Lower leg skin (tissue), 4 donors: ENCODE measurements around the gene ARMH1. TPM values are rescaled to one million over a fixed set of nuclear protein-coding genes. Genes with fewer than 3 reads are reported as not detected.

Experiments used
- DNase-seq, 2 donors: peaks; one replicate each; pipeline ENCODE4 v3.0.0-alpha.2; 2019; ENCODE audit warnings: low spot score in 2 of 2
- H3K4me3 ChIP-seq: fragments of 200-600 bp; sonication (generic); 2 replicates; pipeline ENCODE4 v1.5.1; 2017; ENCODE audit warnings: mild to moderate bottlenecking, low read depth; ENCODE audit not compliant: poor library complexity, severe bottlenecking
- CTCF ChIP-seq, 3 donors: fragments of 450-650 bp; IDR thresholded peaks; one replicate each; pipeline ENCODE4 v1.5.1; 2016; ENCODE audit warnings: antibody characterized with exemption in 3 of 3, mild to moderate bottlenecking in 3 of 3, moderate library complexity in 2 of 3
- POLR2A ChIP-seq, 2 donors: fragments of 450-650 bp; IDR thresholded peaks; one replicate each; pipeline ENCODE4 v1.6.1; 2016 to 2017; ENCODE audit warnings: antibody characterized with exemption in 2 of 2, mild to moderate bottlenecking in 1 of 2, moderate library complexity in 1 of 2
- WGBS, 2 donors: methylation state at CpG; one replicate each; pipeline ENCODE4 v1.1.5; 2018; 5-methylcytosine and 5-hydroxymethylcytosine counted together
- intact Hi-C: fragments of 100-400 bp; cut with DNase I; formaldehyde crosslinking; loops from one replicate; pipeline ENCODE4 v1.15.0; 2023; ENCODE audit warnings: low total_unique reads
- total RNA-seq, 4 donors: library from RNA; depleted of rRNA; stranded (reverse); fragments of >200 nt; gene quantifications; one replicate each; pipeline ENCODE4 v1.1.0, GENCODE V29; 2016

ARMH1 gene
- 1 to 10 TPM in 1 of 4 donors, not detected in 3; 2.7 TPM for total RNA-seq

GRCh38 chr1:44674113-44675000, at the start of gene ARMH1, which contains the start of gene TMEM53:
TSS of gene ARMH1 (plus strand) at chr1:44674714. CDS start at chr1:44689698, 14,984 bp downstream.
TSS of gene TMEM53 (minus strand) at chr1:44674481. CDS start at chr1:44674391, 90 bp downstream.
- DNase-seq, result peak; percentile 99 to 100
- intact Hi-C loops, result no loop called here
- H3K4me3 ChIP-seq, result peak within 1 kb of the TSS; percentile 28
- TF ChIP-seq POLR2A (IDR thresholded peaks at IDR 0.05) (no peak), CTCF (IDR thresholded peaks at IDR 0.05) (peak in 1 of 3 donors; percentile 33)
- 1 to 2% methylated on average over 46 to 51 of the region's 56 CpGs for WGBS, 2 donors

DNA sequence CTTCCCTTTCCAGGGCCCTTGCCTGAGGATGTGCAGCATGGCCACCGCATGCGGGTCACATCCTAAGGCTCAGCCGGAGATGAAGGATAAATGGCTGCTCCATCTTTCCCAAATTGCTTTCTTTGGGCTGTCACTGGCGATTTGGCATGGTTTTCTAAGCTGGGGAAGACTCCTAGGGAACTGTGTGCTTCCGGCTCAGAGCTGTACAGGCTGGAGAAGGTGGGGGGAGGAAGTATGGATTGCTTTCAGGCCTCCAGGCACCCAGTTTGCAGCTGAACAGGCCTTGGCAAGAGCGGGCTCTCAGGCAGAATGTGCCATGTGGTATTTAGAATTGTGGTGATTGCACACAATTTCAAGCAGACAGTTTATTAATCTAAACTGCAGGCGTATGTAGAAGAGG, 49.2 kb upstream of the ARMH1 start:
- intact Hi-C loops, result no loop called here
- H3K4me3 ChIP-seq, result no peak overlapping the region
- no peak for TF ChIP-seq POLR2A (IDR thresholded peaks at IDR 0.05)
- TF ChIP-seq CTCF (IDR thresholded peaks at IDR 0.05), result no peak
- 82 to 83% methylated on average over 7 of the region's 7 CpGs for WGBS, 2 donors
- DNase-seq, result no peak

GRCh38 chr1:44628962-44629756, 45.4 kb upstream of the ARMH1 start:
- no peak for DNase-seq
- intact Hi-C loops, result no loop called here
- H3K4me3 ChIP-seq, result no peak overlapping the region
- WGBS, 2 donors, result 90 to 94% methylated on average over 5 of the region's 5 CpGs
- no peak for TF ChIP-seq CTCF (IDR thresholded peaks at IDR 0.05)
- TF ChIP-seq POLR2A (IDR thresholded peaks at IDR 0.05), result no peak

DNA sequence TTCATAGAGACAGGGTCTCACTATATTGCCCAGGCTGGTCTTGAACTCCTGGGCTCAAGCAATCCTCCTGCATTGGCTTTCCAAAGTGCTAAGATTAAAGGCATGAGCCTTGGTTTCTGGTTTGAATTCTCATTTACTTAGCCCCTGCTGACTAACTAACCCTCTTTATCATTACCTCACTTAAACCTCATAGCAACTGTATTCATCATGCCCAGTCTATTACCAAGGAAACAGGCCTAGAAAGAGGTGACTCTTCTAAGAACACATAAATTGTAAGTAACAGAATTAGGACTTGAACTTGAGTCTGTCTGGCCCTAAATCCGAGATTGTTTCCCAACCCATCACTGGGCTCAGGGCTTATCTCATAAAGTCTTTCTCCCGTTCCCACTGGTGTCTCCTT, 44.4 kb upstream of the ARMH1 start:
- intact Hi-C loops, result no loop called here
- WGBS, 2 donors, result 94 to 98% methylated on average over 2 of the region's 2 CpGs
- no peak for TF ChIP-seq CTCF (IDR thresholded peaks at IDR 0.05)
- no peak for TF ChIP-seq POLR2A (IDR thresholded peaks at IDR 0.05)
- no peak overlapping the region for H3K4me3 ChIP-seq
- no peak for DNase-seq

- TF ChIP-seq POLR2A (IDR thresholded peaks at IDR 0.05) (no peak), CTCF (IDR thresholded peaks at IDR 0.05) (no peak)
- peak in 1 of 2 donors; percentile 87 for DNase-seq
- intact Hi-C loops, result no loop called here
- 19 to 24% methylated on average over 8 of the region's 8 CpGs for WGBS, 2 donors
- H3K4me3 ChIP-seq, result peak overlapping the region; percentile 76
Measured at GRCh38 chr1:44631333-44631646, 43.2 kb upstream of the ARMH1 start.
